HG03060 (cell line): ENCODE measurements around the gene LSMEM2.

Experiments
- ATAC-seq: cut with Tn5 transposase; IDR thresholded peaks from one replicate; pipeline ENCODE4 v1.9.1; 2021; ENCODE audit warnings: low read depth, moderate number of reproducible peaks; ENCODE audit not compliant: unreplicated experiment

LSMEM2 gene

DNA sequence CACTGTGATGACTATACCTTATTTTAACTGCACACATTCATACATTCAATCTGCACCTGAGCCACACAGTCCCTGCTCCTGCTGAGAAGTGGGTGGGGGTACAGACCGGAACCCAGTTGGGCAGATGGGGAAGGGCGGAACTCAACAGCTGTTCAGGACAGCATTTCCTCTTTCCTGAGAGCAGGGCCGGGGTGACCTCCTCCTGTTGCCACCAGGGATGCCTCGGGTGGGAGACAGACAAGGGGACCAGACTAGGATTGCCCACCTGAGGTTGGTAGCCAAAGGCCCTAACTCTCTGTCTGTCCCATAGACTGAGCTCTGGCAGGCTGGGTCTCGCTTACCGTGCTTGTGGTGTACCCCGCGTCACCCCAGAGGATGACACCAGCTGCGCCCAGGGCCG lies 39.7 kb downstream of the LSMEM2 start:
- no peak for ATAC-seq

DNA sequence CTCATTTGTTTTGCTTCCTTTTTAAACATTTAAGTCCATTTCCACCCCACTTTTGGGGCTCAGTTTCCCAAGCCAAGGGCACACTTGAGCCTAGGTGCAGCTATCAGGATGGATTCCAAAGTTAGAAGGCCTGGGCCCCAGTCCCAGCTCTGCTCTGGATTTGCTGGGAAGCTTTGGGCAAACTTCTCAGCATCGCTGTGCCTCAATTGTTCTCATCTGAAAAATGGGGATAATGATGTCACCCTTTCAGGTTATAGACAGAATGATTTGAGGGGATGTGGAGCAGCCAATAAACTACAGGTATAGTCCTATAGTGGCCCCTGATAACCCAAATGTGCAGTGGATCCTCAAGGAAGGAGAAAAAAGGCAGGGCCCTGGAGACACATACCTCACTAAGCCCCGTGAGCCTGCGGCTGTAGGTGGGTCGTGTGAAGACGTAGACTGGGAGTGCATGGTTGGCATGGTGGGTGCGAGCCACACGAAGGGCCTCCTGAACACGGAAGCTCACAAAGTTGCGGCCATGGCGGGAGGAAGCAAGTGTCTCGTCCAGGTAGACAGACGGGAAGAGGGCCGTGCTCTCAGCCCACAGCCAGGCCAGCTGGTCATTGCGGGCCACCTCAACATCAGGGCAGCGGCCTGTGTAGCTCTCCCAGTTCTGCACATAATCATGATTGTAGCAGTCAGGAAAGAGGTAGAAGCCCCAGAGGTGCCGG lies 40.5 kb downstream of the LSMEM2 start:
- no peak for ATAC-seq

DNA sequence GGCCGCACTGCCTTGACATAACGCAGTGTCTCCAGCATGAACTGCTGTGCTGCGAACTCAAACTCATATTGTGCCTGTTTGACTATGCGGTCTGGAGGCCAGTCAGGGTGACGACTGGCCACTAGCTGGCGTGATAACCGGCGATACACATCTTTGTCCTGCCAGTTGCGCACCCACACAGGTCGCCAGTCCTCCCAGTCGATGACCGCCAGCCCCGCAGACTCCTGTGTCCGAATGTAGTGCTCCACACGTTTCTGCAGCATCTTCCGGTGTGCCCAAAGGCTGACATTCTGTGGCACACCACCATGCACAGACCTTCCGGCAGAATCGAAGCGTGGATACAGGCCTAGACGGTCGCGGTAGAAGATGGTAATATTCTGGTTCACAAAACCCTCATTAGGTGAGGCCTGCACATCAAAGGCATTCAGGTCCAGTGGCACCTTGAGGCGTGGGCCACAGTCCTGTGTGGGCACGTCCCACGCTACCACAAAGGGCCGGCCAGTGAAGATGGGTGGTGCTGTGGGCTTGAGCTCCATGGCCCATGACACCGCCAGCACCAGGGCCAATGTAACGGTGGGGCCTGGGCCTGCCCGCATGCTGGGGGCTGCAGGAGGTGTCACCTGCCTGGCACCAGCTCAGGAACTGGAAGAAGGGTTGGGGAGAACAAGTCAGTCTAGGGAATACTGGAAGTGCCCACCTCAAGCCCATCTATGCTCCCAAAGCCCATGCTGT lies 41.2 kb downstream of the LSMEM2 start:
- no peak for ATAC-seq

DNA sequence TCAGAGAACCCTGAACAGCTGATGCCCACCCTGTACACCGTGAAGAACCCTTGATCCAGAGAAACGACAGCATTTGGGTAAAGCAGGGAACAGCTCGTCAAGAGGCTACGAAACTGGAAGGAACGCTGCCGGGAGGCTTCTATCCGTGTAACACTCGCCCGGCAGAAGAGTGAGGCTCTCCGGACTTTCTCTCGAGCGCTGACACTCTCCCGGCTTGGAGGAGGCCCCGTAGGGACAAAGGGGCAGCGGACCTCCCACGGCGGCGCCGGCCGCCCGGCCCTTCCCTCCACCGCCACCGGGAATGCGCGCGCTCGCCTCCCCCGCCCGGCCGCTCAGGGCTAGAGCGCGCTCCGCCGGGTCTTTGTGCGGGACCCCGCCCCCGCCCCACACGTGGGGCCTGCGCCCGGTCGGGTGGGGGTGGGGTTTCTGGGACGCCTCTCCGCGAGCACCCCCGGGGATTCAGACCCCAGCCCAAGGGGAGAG lies 42.0 kb downstream of the LSMEM2 start:
- ATAC-seq: peak; percentile 19

DNA sequence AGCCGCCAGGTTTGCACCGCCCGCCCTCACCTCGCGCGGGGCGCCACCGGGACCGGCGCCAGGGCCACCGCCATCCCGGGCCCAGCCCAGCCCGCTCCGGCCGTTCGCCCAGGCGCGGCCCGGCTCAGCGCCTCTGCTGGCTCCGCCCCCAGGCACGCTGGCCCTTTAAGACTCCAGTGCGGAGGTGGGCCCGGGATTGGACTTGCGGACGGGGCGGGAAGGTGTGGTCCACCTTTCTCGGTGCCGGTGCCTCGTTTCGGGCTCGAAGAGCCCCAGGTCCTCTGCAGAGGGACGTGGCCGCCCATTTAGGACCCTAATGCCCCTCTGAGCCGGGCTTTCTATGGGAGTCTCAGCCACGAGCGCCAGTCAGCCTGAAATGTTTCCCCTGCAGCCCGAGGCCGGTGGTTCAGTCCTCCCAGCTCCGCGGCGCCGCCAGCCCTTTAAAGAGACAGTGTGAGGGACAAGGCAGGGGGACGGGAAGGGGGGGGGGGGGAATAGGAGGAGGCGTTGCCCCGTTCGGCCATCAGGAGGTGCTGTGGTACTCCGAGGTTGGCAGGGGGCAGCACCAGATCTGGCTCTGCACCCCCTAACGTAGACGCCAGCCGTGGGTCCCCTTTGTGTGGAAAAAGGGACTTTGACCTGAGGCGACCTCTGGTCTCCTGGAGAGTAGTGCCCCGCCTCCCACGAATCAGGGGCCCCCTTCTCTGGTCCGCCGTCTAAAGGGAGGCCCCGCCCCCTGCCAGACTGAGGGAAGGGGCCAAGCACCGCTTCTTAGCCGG lies 42.6 kb downstream of the LSMEM2 start:
- ATAC-seq: peak; percentile 59

DNA sequence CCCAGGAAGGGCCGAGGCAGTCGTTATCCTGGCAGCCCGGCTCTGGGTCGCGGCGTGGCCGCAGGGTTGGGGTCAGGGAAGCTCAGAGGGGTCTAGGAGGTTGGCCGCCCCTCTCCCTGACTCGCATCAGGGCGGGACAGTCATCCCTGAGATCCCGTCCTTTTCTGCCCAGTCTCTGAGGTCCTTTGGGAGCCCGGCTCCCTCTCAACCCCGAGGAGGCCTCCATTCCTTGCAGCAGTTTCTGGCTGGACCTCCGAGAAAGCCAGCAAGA lies 43.2 kb downstream of the LSMEM2 start:
- ATAC-seq: no peak

DNA sequence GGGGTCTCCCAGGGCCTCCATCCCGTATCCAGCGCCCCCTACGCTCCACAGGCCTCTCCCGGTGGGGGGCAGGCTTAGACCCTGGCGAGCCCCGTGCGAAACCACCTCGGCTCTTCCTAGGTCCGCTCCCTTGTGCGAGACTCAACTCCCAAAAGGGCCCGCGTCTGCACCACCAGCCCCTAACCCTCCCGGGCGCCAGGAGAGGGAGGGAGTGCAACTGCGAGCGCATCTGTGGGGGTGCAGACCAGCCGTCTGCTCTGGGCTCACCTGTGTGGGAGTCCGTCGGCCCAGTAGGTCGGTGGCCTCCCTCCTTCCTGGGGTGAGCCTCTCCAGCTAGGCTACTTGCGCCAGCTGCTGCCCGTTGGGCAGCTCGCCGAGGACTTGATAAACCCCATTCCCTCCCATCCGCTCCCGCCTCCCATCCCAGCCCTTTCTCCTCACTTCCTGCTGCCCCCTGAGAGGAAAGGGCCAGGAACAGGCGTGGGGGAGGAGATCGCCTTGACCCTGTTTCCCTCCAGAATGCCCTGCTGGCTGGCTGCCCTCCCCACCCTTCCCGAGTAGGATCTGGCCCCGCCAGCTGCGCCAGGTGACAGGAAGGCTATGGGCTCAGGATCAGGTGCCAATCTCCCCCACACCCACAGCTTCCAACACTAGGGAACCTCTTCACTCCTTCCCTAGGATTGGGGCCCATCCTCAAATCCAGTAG lies 43.7 kb downstream of the LSMEM2 start, which contains the start of gene HYAL2:
Gene HYAL2 (minus strand): TSS at position 360 of the 706 bp plus-strand sequence. CDS start 2,256 bp downstream, outside the sequence.
- ATAC-seq: no peak

DNA sequence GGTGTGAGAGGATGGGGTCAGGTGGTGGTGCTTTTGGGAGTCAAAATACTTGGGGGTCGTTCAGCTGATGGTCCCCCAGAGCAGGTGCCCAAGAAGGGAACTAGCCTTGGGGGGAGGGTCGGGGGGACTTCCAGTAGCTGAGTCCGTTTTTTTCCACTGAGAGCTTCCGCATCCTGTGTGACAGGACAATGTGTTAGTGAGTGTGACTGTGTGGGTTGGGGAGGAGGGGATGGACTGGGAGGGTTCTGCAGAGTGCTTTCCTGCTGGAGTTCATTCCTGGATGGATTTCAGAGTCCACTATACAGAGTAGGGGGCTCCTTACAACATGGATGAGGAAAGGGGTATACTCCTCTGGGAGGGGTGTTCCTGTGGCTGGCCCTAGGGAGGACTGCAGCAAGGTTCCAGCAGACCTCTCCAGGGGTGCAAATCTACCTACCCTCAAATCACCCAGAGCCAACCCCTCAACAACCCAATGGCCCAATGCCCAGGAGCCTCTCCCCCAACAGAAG lies 44.3 kb downstream of the LSMEM2 start:
- no peak for ATAC-seq

DNA sequence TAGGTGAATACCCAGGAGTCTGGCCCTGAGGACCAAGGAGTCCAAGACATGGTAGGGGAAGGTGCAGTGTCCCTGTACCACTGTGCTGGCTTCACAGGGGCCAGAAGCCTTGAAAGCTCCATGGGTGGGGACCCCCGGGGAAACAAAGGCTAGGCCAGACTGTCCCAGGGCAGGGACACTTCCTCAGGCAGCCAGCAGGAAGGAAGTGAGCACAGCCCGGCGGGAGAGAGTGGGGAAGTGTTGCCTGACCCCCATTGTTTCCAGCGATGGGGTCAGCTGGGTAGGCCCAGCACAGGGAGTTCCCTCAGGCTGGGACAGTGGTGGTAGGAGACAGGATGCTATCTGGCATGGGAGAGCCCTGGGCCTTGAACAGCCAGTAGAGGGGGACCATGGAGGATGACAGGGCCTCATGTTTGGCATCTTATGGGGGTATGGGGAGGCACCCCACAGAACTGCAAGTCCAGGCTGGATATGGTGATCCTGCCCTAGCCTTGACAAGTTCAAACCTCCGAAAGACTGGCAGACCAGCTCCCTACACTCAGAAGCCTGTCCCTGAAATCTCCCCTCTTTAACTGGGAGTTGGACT lies 44.8 kb downstream of the LSMEM2 start:
- no peak for ATAC-seq

DNA sequence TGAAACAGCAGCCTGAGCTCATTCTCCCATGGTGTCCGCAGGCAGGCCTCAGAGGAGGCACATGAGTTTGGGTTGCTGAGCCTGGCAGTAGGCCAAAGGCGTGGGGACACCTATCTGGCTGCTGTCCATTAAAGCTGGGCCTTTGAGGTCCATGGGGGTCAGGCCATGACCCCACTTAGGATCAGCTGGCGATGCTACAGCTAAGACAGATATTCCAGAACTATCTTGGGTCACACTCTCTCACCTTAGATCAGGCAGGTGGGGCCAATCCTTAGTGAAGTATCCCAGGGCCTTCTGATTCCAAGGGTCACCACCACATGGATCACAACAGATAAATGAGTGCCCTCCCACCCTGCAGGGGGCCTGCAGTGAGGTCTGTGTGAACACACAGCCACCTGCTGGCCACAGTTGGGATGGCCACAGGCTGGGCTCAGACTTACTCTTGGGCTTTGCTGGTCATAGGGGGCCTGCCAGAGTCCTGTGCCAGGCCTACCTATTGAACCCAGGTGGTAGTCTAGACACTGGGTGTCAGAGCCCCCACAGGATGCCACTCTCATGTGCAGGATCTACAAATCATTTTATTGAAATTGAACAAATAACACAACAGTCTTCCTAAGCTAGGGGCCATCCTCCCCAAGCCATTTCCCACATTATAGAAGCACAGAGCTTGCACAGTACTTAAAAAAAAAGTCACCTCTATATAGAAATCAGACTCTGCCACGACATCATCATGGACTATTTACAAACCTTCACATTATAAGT lies 45.6 kb downstream of the LSMEM2 start:
- ATAC-seq: no peak

DNA sequence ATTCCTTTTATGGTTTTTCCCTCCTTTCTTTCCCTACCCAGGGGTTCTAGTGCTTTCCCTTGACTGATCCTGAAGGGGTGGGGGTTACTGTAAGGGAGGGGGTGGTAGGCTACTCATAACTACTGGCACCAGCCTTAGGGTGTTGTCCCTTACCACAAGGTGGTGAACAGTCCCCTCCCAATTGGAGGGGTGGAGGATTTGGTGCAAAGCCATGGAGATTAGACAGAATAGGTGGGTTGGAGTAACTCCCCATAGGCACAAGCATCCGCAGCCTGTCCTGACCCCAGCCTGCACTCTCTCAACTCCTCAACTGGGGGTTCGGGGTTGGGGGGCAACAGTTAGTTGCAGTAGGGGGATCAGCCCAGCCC lies 46.2 kb downstream of the LSMEM2 start:
- ATAC-seq: no peak

DNA sequence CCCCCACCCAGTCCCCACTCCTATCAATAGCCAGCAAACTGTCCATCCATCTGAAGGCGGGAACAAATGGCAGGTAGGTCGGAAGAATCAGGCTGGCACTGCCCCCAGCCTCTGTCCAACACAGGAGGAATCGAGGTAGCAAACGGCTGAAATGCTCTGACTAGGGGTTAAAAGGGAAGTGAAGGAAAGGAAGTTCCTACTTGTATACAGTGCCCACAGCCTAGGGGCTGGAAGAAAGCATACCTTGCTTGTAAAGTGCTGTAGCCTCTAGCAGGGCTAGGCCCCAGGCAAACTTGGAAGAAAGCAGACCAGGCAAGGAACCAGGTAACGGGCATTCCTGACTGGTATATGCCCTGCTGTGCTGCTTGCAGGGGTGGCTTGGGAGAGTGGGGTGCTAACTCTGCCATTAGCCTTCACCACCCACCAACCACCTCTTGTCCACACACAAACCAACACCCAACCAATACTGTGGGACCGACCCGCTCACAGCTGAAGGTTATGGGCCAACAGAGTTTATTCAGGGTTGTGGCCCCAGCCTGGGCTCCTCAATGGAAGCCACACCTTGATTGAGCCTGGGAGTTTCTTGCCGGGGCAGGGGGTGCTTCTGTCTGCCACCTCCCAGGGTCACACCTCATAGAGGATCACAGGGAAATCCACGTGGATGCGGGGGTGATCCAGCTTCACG lies 46.8 kb downstream of the LSMEM2 start:
- no peak for ATAC-seq

DNA sequence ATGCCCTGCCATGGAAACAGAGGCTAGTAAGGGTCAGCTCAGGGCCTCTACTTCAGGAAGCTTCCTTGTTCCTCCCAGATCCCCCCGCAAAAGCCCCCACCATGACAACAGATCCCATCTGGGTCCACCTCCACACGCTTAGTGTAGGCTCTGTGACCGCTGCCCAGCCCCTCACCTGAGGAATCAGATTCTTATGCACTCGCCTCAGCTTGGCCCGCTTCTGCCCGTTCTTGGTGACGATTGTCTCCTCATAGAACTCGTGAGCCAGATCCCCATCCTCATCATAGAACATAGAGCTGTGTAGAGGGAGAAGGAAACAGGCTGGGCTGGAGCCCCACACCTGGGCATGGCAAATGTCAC lies 47.3 kb downstream of the LSMEM2 start:
- no peak for ATAC-seq

DNA sequence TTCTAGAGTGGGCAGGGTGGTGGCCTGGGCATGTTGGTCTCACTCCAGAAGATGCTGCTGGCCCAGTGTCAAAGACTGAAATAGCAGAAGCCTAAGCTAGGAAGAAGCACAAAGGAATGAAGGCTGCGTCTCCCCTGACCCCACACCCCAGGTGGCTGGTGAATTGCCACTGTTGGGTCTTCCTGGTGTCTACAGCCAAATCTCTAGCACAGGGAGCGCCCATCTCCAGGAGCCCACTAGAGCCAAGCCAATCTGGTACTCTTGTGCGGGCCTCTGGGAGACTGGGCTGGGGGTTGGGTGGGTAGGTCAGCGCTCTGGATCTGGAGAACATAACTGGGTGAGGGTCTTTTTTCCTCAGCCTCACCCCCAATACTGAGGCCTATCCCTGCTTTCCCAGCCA lies 48.2 kb downstream of the LSMEM2 start:
- no peak for ATAC-seq

DNA sequence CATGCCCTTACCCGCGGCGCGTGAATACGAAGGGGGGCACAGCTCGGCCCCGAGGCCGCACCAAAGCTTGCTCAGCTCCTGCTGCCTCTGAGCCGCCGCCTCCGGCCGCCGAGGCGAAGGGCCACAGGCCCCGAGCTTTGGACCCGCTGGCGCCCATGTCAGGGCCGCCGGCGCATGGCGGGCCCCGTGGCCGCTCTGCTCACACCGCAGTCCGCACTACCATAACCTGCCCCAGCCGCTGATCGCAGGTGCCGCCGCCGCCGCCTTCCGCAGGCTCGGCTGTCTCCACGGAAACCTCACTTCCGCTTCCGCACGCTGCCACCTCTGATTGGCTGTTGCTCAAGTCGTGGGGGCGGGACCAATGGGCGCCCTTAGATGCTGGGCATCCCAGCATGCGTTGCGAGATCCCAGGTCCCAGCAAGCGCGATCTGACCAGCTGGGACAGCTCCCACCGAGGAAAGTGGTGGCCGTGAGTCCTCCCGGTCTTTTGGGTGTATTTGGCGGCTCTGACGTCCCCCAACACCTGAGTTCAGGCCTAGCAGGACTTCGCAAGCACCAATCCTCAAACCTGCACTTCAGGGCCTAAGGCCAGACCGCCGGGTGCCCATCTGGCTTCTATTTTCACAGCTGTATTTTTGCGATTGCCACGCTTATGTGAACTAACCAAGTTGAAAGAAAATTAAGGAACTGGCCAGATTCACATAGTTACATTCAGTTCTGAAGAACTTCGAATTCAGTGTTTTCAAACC lies 49.2 kb downstream of the LSMEM2 start, which contains the start of gene TUSC2:
Gene TUSC2 (minus strand): TSS at position 281 of the 749 bp plus-strand sequence. CDS start 124 bp downstream, at position 157.
- ATAC-seq: peak; percentile 67

DNA sequence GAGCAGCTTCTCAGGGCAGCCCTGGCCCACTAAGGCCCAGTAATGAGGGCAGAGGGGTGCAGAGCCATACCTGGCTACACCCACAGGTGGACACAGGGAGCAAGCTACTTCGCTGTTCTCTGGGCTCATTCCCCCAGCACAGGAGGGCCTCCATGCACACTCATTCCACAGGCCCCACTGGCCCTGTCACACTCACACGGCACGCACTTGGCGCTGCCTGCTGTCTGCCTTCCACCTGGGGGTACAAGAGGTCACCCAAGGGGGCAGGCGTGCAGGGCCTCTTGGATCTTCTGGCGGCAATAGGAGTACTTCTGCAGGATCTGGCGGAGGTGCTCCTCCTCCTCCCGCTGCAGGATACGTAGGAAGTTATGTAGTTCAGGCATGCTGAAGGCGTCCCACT lies 51.4 kb downstream of the LSMEM2 start:
- ATAC-seq: no peak

DNA sequence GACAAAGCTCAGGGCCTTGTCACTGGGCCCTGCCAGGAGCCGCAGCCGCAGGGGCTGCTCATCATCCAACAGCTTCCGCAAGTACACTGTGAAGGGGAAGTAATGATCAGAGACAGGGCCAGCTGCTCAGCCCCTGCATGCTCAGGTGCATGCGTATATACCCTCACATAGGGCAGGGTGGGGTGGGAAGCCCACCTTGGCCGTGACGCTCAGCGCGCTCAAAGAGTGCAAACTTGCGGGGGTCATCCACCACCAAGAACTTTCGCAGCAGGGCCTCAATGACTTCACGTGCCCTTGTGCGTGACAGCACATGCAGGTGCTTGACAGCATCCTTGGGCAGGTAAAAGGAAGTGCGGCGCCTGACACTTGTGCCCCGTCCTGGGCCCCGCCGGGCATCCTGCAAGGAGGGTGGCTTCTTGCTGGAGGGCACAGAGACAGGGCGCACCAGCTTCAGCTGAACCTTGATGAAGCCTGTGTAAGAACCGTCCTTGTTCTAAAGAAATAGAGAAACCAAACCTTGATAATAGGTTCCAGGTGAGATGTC lies 52.5 kb downstream of the LSMEM2 start:
- ATAC-seq: no peak

DNA sequence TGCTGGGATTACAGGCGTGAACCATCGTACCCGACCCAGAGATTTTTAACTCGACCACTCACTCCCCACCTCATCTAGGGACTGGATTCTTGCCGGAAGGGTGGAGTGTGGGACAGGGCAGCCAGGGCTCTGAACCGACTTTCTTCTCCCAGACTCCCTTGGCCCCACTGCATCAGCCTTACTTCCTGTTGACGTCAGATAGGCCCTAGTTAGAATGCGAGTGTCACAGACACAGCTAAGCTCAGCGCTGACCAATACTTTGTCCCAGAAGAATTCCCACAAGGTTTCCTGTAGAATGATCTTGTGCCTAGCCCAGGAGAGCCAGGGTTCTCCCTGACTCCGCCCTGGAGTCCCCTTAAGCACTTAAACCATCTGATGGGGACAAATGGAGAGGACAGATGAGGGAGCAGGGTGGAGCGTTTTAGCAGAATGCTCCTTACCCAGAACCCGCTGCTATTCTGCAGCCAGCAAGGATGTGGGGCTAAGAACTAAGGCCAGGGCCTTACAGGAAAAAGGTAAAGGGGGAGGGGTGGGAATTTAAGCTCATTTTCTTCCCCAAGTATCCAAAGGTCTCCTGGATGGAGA lies 54.9 kb downstream of the LSMEM2 start:
- no peak for ATAC-seq
